GM06990 (cell line): ENCODE measurements around the gene MRPL19.

Source experiments
- DNase-seq: peaks from one replicate; pipeline ENCODE4 v3.0.0-alpha.2; 2011; ENCODE audit not compliant: insufficient read length; ENCODE audit errors: extremely low read depth
- H3K27me3 ChIP-seq: replicated peaks from 2 replicates; pipeline ENCODE4 v1.6.0; 2011; ENCODE audit warnings: low read length; ENCODE audit not compliant: control insufficient read depth, insufficient read depth
- H3K36me3 ChIP-seq: 2 replicates; pipeline ENCODE4 v1.5.1; 2011; ENCODE audit warnings: low read length; ENCODE audit not compliant: control insufficient read depth, insufficient read depth
- H3K4me3 ChIP-seq: replicated peaks from 2 replicates; pipeline ENCODE4 v1.5.1; 2011; ENCODE audit warnings: low read depth, mild to moderate bottlenecking, control low read depth, low read length
- CTCF ChIP-seq: IDR thresholded peaks from 2 replicates; pipeline ENCODE4 v1.5.1; 2011; ENCODE audit warnings: low read length, control low read depth, mild to moderate bottlenecking, inconsistent platforms; ENCODE audit not compliant: insufficient read depth, poor library complexity, severe bottlenecking

MRPL19 gene

GRCh38 chr2:75610671-75611070 lies 35.9 kb upstream of the MRPL19 start:
- H3K36me3 ChIP-seq = no peaks in the 10 kb centered on the region
- no peaks in the 10 kb centered on the region; the same call in none of the 2 replicates for H3K27me3 ChIP-seq
- DNase-seq = no peak
- H3K4me3 ChIP-seq = no peak overlapping the region
- TF ChIP-seq CTCF = no peak

GRCh38 chr2:75612108-75612861 lies 34.3 kb upstream of the MRPL19 start:
- Histone ChIP-seq H3K36me3 (no peaks in the 10 kb centered on the region), H3K4me3 (no peak overlapping the region), H3K27me3 (no peaks in the 10 kb centered on the region; the same call in none of the 2 replicates)
- no peak for DNase-seq
- no peak for TF ChIP-seq CTCF

GRCh38 chr2:75612862-75613243 lies 33.7 kb upstream of the MRPL19 start:
- no peak for DNase-seq
- no peak for TF ChIP-seq CTCF
- no peaks in the 10 kb centered on the region; the same call in none of the 2 replicates for H3K27me3 ChIP-seq
- no peak overlapping the region for H3K4me3 ChIP-seq
- H3K36me3 ChIP-seq = no peaks in the 10 kb centered on the region

- TF ChIP-seq CTCF = no peak
- Histone ChIP-seq H3K27me3 (no peaks in the 10 kb centered on the region; the same call in none of the 2 replicates), H3K36me3 (no peaks in the 10 kb centered on the region), H3K4me3 (no peak overlapping the region)
- DNase-seq = no peak
Measured at GRCh38 chr2:75614162-75614651, 32.4 kb upstream of the MRPL19 start.

- H3K36me3 ChIP-seq = no peaks in the 10 kb centered on the region
- no peak for DNase-seq
- H3K4me3 ChIP-seq = no peak overlapping the region
- no peaks in the 10 kb centered on the region for H3K27me3 ChIP-seq
- no peak for TF ChIP-seq CTCF
Measured at GRCh38 chr2:75616406-75616805, 30.2 kb upstream of the MRPL19 start.
